ENCODE measurements around the gene ZNF483. TPM values are rescaled to one million over a fixed set of nuclear protein-coding genes. Genes with fewer than 3 reads are reported as not detected.

Gene ZNF483
- total and polyA plus RNA-seq, 2 donors (not counting 1 experiment from before 2014, with no cell fraction given): 0.70 to 4.3 TPM

GRCh38 chr9:111610149-111610548 is 85.2 kb downstream of the ZNF483 start:
- H3K4me2 ChIP-seq (ENCODE audit: extremely low read depth, insufficient read depth, low read length): no peak overlapping the region

GRCh38 chr9:111610845-111611244 is 85.9 kb downstream of the ZNF483 start:
- TF ChIP-seq EZH2 (IDR thresholded peaks at IDR 0.05; ENCODE audit: low read length, missing control alignments) (no peak), CTCF (conservative IDR thresholded peaks at IDR 0.05 in 1 of 2, IDR thresholded peaks at IDR 0.05 in 1 of 2; ENCODE audit: low read depth in 1 of 2, low read length in 2 of 2) (no peak)
- DNase-seq (ENCODE audit: low read depth in 2 of 2): no peak
- Histone ChIP-seq H3K36me3 (ENCODE audit: control insufficient read depth, insufficient read depth, low read length) (no peaks in the 10 kb centered on the region), H2AFZ (ENCODE audit: low read length) (no peak overlapping the region), H3K9me3 (ENCODE audit: control insufficient read depth, insufficient read depth, low read depth, low read length) (no peaks in the 10 kb centered on the region), H3K27ac (ENCODE audit: insufficient read depth, low read length) (no peak overlapping the region), H3K4me1 (ENCODE audit: control insufficient read depth, extremely low read depth, insufficient read depth, low read length) (no peaks in the 10 kb centered on the region), H3K79me2 (ENCODE audit: control insufficient read depth, insufficient read depth, low read length) (no peaks in the 10 kb centered on the region), H3K9ac (ENCODE audit: insufficient read depth, low read length) (no peak overlapping the region), H3K4me3 (replicated peaks in 1 of 4; ENCODE audit: control extremely low read depth in 1 of 4, insufficient read depth in 1 of 4, low read depth in 3 of 4, low read length in 4 of 4) (no peak overlapping the region), H4K20me1 (ENCODE audit: control insufficient read depth, extremely low read depth, insufficient read depth, low read length) (no peaks in the 10 kb centered on the region), H3K27me3 (ENCODE audit: control insufficient read depth, insufficient read depth, low read length) (peaks cover 14% of the 10 kb centered on the region), H3K4me2 (ENCODE audit: extremely low read depth, insufficient read depth, low read length) (no peak overlapping the region)

More at GRCh38 chr9:111610149-111610548, 85.2 kb downstream of the ZNF483 start:
- H3K36me3 ChIP-seq (ENCODE audit: control insufficient read depth, insufficient read depth, low read length): no peaks in the 10 kb centered on the region
- H3K27me3 ChIP-seq (ENCODE audit: control insufficient read depth, insufficient read depth, low read length): peaks cover 14% of the 10 kb centered on the region
- no peaks in the 10 kb centered on the region for H3K79me2 ChIP-seq (ENCODE audit: control insufficient read depth, insufficient read depth, low read length)
- no peaks in the 10 kb centered on the region for H3K9me3 ChIP-seq (ENCODE audit: control insufficient read depth, insufficient read depth, low read depth, low read length)
- H2AFZ ChIP-seq (ENCODE audit: low read length): no peak overlapping the region
- no peak overlapping the region for H3K9ac ChIP-seq (ENCODE audit: insufficient read depth, low read length)
- no peak overlapping the region for H3K4me3 ChIP-seq (replicated peaks in 1 of 4; ENCODE audit: control extremely low read depth in 1 of 4, insufficient read depth in 1 of 4, low read depth in 3 of 4, low read length in 4 of 4)
- H4K20me1 ChIP-seq (ENCODE audit: control insufficient read depth, extremely low read depth, insufficient read depth, low read length): no peaks in the 10 kb centered on the region
- H3K4me1 ChIP-seq (ENCODE audit: control insufficient read depth, extremely low read depth, insufficient read depth, low read length): no peaks in the 10 kb centered on the region
- DNase-seq (ENCODE audit: low read depth in 2 of 2): no peak
- no peak overlapping the region for H3K27ac ChIP-seq (ENCODE audit: insufficient read depth, low read length)
- TF ChIP-seq CTCF (conservative IDR thresholded peaks at IDR 0.05 in 1 of 2, IDR thresholded peaks at IDR 0.05 in 1 of 2; ENCODE audit: low read depth in 1 of 2, low read length in 2 of 2) (no peak), EZH2 (IDR thresholded peaks at IDR 0.05; ENCODE audit: low read length, missing control alignments) (no peak)

- no peak overlapping the region for H3K4me2 ChIP-seq (ENCODE audit: extremely low read depth, insufficient read depth, low read length)
- H3K9me3 ChIP-seq (ENCODE audit: control insufficient read depth, insufficient read depth, low read depth, low read length): no peaks in the 10 kb centered on the region
- no peaks in the 10 kb centered on the region for H3K79me2 ChIP-seq (ENCODE audit: control insufficient read depth, insufficient read depth, low read length)
- TF ChIP-seq EZH2 (IDR thresholded peaks at IDR 0.05; ENCODE audit: low read length, missing control alignments) (no peak), CTCF (conservative IDR thresholded peaks at IDR 0.05 in 1 of 2, IDR thresholded peaks at IDR 0.05 in 1 of 2; ENCODE audit: low read depth in 1 of 2, low read length in 2 of 2) (no peak)
- H3K36me3 ChIP-seq (ENCODE audit: control insufficient read depth, insufficient read depth, low read length): no peaks in the 10 kb centered on the region
- no peaks in the 10 kb centered on the region for H4K20me1 ChIP-seq (ENCODE audit: control insufficient read depth, extremely low read depth, insufficient read depth, low read length)
- no peak overlapping the region for H3K9ac ChIP-seq (ENCODE audit: insufficient read depth, low read length)
- no peak overlapping the region for H3K4me3 ChIP-seq (replicated peaks in 1 of 4; ENCODE audit: control extremely low read depth in 1 of 4, insufficient read depth in 1 of 4, low read depth in 3 of 4, low read length in 4 of 4)
- peaks cover 14% of the 10 kb centered on the region for H3K27me3 ChIP-seq (ENCODE audit: control insufficient read depth, insufficient read depth, low read length)
- H3K4me1 ChIP-seq (ENCODE audit: control insufficient read depth, extremely low read depth, insufficient read depth, low read length): no peaks in the 10 kb centered on the region
- DNase-seq (ENCODE audit: low read depth in 2 of 2): no peak
- no peak overlapping the region for H2AFZ ChIP-seq (ENCODE audit: low read length)
- no peak overlapping the region for H3K27ac ChIP-seq (ENCODE audit: insufficient read depth, low read length)
These were observed 88.6 kb downstream of the ZNF483 start for GRCh38 chr9:111613436-111614040.

Measured in fibroblast of lung (primary cell).